HepG2 (cell line): ENCODE measurements around the gene CCDC201. TPM values are rescaled to one million over a fixed set of nuclear protein-coding genes. Genes with fewer than 3 reads are reported as not detected.
"Not testable (repeated sequence)": the region's sequence is repeated elsewhere in the genome, so short reads cannot be mapped to it uniquely, and the experiment has no call there.

Experiments
- ATAC-seq: fragments of 200-7000 bp; cut with Tn5 transposase; 3 replicates; pipeline ENCODE4 v1.9.1; 2020; ENCODE audit warnings: mild to moderate bottlenecking, moderate library complexity
- BruUV-seq: library from RNA; stranded (reverse); fragments of 400-500 nt; replicated peaks from 2 replicates; lab custom pipeline; 2021; lab: Mats Ljungman, UMichigan
- CTCF ChIA-PET: fragments of 300-600 bp; formaldehyde crosslinking; extraction: SDS; loops from one replicate; lab custom pipeline; 2021; ENCODE audit warnings: low total read pairs, inconsistent platforms, low intra/inter-chr PET ratio; lab: Yijun Ruan, JAX
- POLR2A ChIA-PET: fragments of 350-600 bp; sonication (Branson Sonifier 250); formaldehyde crosslinking; loops from one replicate; lab custom pipeline; 2020; ENCODE audit warnings: antibody characterized with exemption, inconsistent platforms; lab: Yijun Ruan, JAX
- DNase-seq: peaks from one replicate; pipeline ENCODE4 v3.0.0-alpha.2; 2015; ENCODE audit warnings: low spot score
- FAIRE-seq: peaks from 3 replicates; lab custom pipeline; 2011; peaks lifted over from hg19 to GRCh38; lab: Jason Lieb, UNC
- H2AFZ ChIP-seq: one replicate; pipeline ENCODE4 v1.6.1; 2011; ENCODE audit warnings: low read length, inconsistent platforms
- H3K27ac ChIP-seq: fragments of 300-600 bp; 3 replicates; pipeline ENCODE4 v1.8.0; 2011; ENCODE audit warnings: mixed run types, mild to moderate bottlenecking, mixed read lengths, low read length, inconsistent platforms; ENCODE audit not compliant: insufficient read depth; ENCODE audit errors: extremely low read length
- H3K27me3 ChIP-seq, 2 experiments: fragments of 200-600 bp in 1 of 2; 2 replicates in 1 of 2; 3 replicates in 1 of 2; pipeline versions ENCODE4 v1.6.0 to v1.8.0; 2011; ENCODE audit warnings: low read length in 2 of 2, mild to moderate bottlenecking in 2 of 2, moderate library complexity in 2 of 2, inconsistent platforms in 1 of 2; ENCODE audit not compliant: insufficient read depth in 2 of 2, control insufficient read depth in 1 of 2
- H3K36me3 ChIP-seq, 2 experiments: fragments of 200-600 bp in 1 of 2; replicated peaks in 1 of 2; 2 replicates in 1 of 2; 3 replicates in 1 of 2; pipeline versions ENCODE4 v1.5.1 to v1.8.0; 2011; ENCODE audit warnings: low read length in 2 of 2, inconsistent platforms in 1 of 2; ENCODE audit not compliant: insufficient read depth in 2 of 2, control insufficient read depth in 1 of 2
- H3K4me1 ChIP-seq: 2 replicates; pipeline ENCODE4 v1.5.1; 2012; ENCODE audit warnings: low read length, inconsistent platforms; ENCODE audit not compliant: insufficient read depth
- H3K4me2 ChIP-seq: 2 replicates; pipeline ENCODE4 v1.6.0; 2011; ENCODE audit warnings: low read depth, low read length, inconsistent platforms
- H3K4me3 ChIP-seq, 3 experiments: fragments of 200-600 bp in 1 of 3; sonication (generic), shearing (Covaris generic) in 1 of 3; replicated peaks in 1 of 3; 2 replicates each; pipeline ENCODE4 v1.5.1; 2011 to 2016; ENCODE audit warnings: low read length in 3 of 3, inconsistent platforms in 2 of 3, low read depth in 2 of 3, mild to moderate bottlenecking in 2 of 3, control low read depth in 1 of 3, mixed read lengths in 1 of 3; ENCODE audit not compliant: insufficient read depth in 1 of 3
- H3K79me2 ChIP-seq: one replicate; pipeline ENCODE4 v1.6.1; 2011; ENCODE audit warnings: low read length, inconsistent platforms; ENCODE audit not compliant: insufficient read depth
- H3K9ac ChIP-seq: 2 replicates; pipeline ENCODE4 v1.6.0; 2011; ENCODE audit warnings: mild to moderate bottlenecking, low read depth, low read length, inconsistent platforms; ENCODE audit not compliant: insufficient read depth
- H3K9me3 ChIP-seq: 2 replicates; pipeline ENCODE4 v1.5.1; 2012; ENCODE audit warnings: mild to moderate bottlenecking, low read length
- H4K20me1 ChIP-seq: 2 replicates; pipeline ENCODE4 v1.6.0; 2011; ENCODE audit warnings: inconsistent platforms, mild to moderate bottlenecking, low read length, moderate library complexity; ENCODE audit not compliant: insufficient read depth
- DRAP1 ChIP-seq: IDR thresholded peaks from 2 replicates; pipeline ENCODE4 v1.6.1; 2016; ENCODE audit warnings: missing genetic modification reagents, missing compliant biosample characterization
- ZNF687 ChIP-seq: sonication (generic); formaldehyde crosslinking; IDR thresholded peaks from 2 replicates; pipeline ENCODE4 v1.5.1; 2020; ENCODE audit warnings: mild to moderate bottlenecking, missing genetic modification reagents, moderate library complexity
- ZNF773 ChIP-seq: sonication (generic); formaldehyde crosslinking; IDR thresholded peaks from 2 replicates; pipeline ENCODE4 v1.4.0; 2020; ENCODE audit warnings: missing genetic modification reagents, borderline replicate concordance
- WGBS: methylation state at CpG from one replicate; pipeline ENCODE4 v1.1.6; 2017; ENCODE audit warnings: low lambda C conversion rate; 5-methylcytosine and 5-hydroxymethylcytosine counted together
- in situ Hi-C: cut with HindIII; loops from 2 replicates; pipeline ENCODE4 v1.10.0; 2017; ENCODE audit warnings: low pct_unique_long_range_greater_than_20kb; ENCODE audit not compliant: extremely low pct_ligation_motif_present
- intact Hi-C: fragments of 100-400 bp; cut with micrococcal nuclease; formaldehyde crosslinking; loops from one replicate; pipeline ENCODE4 v1.10.0; 2022; ENCODE audit not compliant: unreplicated experiment
- polyA plus RNA-seq, 8 experiments: library from polyadenylated mRNA; depleted of rRNA in 3 of 8; stranded (reverse) in 7 of 8; unstranded in 1 of 8; fragments of >200 nt; fragmentation: Illumina TruSeq in 4 of 8; extraction: Trizol in 4 of 8; gene quantifications; 2 replicates each; pipeline versions ENCODE4 v1.2.1 to v1.2.3, GENCODE V29; 2011 to 2016; ENCODE audit warnings: low read depth in 4 of 8, missing spikeins in 1 of 8, mixed read lengths in 1 of 8; ENCODE audit not compliant: insufficient read depth in 1 of 8
- total RNA-seq, 5 experiments: library from RNA; depleted of rRNA; stranded (reverse); fragments of >200 nt; fragmentation: Illumina TruSeq; extraction: Trizol; gene quantifications; 2 replicates each; pipeline ENCODE4 v1.2.3, GENCODE V29; 2016; ENCODE audit warnings: low read depth in 1 of 5

Gene CCDC201
- total and polyA plus RNA-seq, 2 of the 13 experiments (the other 11 are each of a cell fraction or from before 2014, with no cell fraction given): 0.92 TPM; not detected in 1

- FAIRE-seq (no peak), DNase-seq (no peak), ATAC-seq (no peak)
- BruUV-seq: no TSS peak
- Histone ChIP-seq H4K20me1 (no peaks in the 10 kb centered on the region), H3K4me3 (no peak overlapping the region), H2AFZ (no peak overlapping the region), H3K36me3 (no peaks in the 10 kb centered on the region), H3K27me3 (no peaks in the 10 kb centered on the region), H3K4me1 (no peaks in the 10 kb centered on the region), H3K27ac (no peak overlapping the region), H3K9ac (no peak overlapping the region), H3K9me3 (no peaks in the 10 kb centered on the region), H3K4me2 (no peak overlapping the region), H3K79me2 (no peaks in the 10 kb centered on the region)
- ChIA-PET POLR2A (no interaction called here), CTCF (no interaction called here)
- in situ Hi-C loops (no loop called here), intact Hi-C loops (no loop called here)
- TF ChIP-seq DRAP1 (CRISPR knock-in tag) (no peak), ZNF773 (CRISPR knock-in tag) (no peak)
- WGBS: 95% methylated on average over 20 of the region's 24 CpGs
These were observed 59.9 kb downstream of the CCDC201 start for GRCh38 chr7:45812946-45813345.

GRCh38 chr7:45811652-45812234 is 61.1 kb downstream of the CCDC201 start:
- 96% methylated on average over 22 of the region's 26 CpGs for WGBS
- H3K27me3 ChIP-seq, intact Hi-C loops, H3K4me3 ChIP-seq, BruUV-seq, H3K4me1 ChIP-seq, H3K9me3 ChIP-seq, POLR2A ChIA-PET, CTCF ChIA-PET, H3K4me2 ChIP-seq, H4K20me1 ChIP-seq, DNase-seq, H3K79me2 ChIP-seq, FAIRE-seq, H3K36me3 ChIP-seq, ATAC-seq, H3K27ac ChIP-seq, H3K9ac ChIP-seq, in situ Hi-C loops, H2AFZ ChIP-seq: not testable (repeated sequence)
- TF ChIP-seq ZNF687 (CRISPR knock-in tag): 0 out of 2 replicates have a peak, but pooled peaks have one; percentile 9

- H3K9ac ChIP-seq, H3K79me2 ChIP-seq, CTCF ChIA-PET, FAIRE-seq, POLR2A ChIA-PET, intact Hi-C loops, H3K4me3 ChIP-seq, H3K4me1 ChIP-seq, H2AFZ ChIP-seq, H4K20me1 ChIP-seq, H3K9me3 ChIP-seq, in situ Hi-C loops, BruUV-seq, H3K36me3 ChIP-seq, ATAC-seq, H3K27me3 ChIP-seq, H3K4me2 ChIP-seq, H3K27ac ChIP-seq, DNase-seq: not testable (repeated sequence)
- WGBS: 97% methylated on average over 21 of the region's 28 CpGs
These were observed 62.4 kb downstream of the CCDC201 start for GRCh38 chr7:45810451-45811005.
